H1 (cell line): ENCODE results near the gene FHL2. TPM values are rescaled to one million over a fixed set of nuclear protein-coding genes. Genes with fewer than 3 reads are reported as not detected.

Experiments
- CTCF ChIA-PET: fragments of 300-600 bp; sonication (Branson Sonifier 250); formaldehyde crosslinking; loops from one replicate; lab custom pipeline; 2021; ENCODE audit not compliant: partially characterized antibody; lab: Charles Lee
- POLR2A ChIA-PET: fragments of 300-600 bp; sonication (Branson Sonifier 250); formaldehyde crosslinking; loops from one replicate; lab custom pipeline; 2021; ENCODE audit warnings: inconsistent platforms; ENCODE audit not compliant: partially characterized antibody; lab: Charles Lee
- DNase-seq, 2 experiments: peaks; one replicate each; pipeline versions ENCODE4 v3.0.0 to v3.0.0-alpha.2; 2010 to 2022; ENCODE audit warnings: low spot score in 2 of 2, low read depth in 1 of 2, mixed read lengths in 1 of 2
- FAIRE-seq: peaks from 2 replicates; lab custom pipeline; 2011; peaks lifted over from hg19 to GRCh38; lab: Jason Lieb, UNC
- H2AFZ ChIP-seq: 2 replicates; pipeline ENCODE4 v1.8.1; 2012; ENCODE audit warnings: low read length, inconsistent platforms
- H2AK5ac ChIP-seq: 2 replicates; pipeline ENCODE4 v1.6.1; 2013; ENCODE audit warnings: low read depth, low read length
- H2BK120ac ChIP-seq: replicated peaks from 2 replicates; pipeline ENCODE3; 2013; ENCODE audit warnings: low read depth, low read length, inconsistent platforms
- H2BK12ac ChIP-seq: 2 replicates; pipeline ENCODE4 v1.6.1; 2013; ENCODE audit warnings: low read depth, low read length
- H2BK15ac ChIP-seq: 2 replicates; pipeline ENCODE4 v1.6.1; 2013; ENCODE audit warnings: low read length
- H2BK20ac ChIP-seq: 2 replicates; pipeline ENCODE4 v1.6.1; 2013; ENCODE audit warnings: low read length
- H2BK5ac ChIP-seq: 2 replicates; pipeline ENCODE4 v1.6.1; 2013; ENCODE audit warnings: low read depth, low read length
- H3K14ac ChIP-seq: 2 replicates; pipeline ENCODE4 v1.6.1; 2013; ENCODE audit warnings: inconsistent platforms; ENCODE audit not compliant: insufficient read length
- H3K18ac ChIP-seq: 2 replicates; pipeline ENCODE4 v1.6.1; 2013; ENCODE audit warnings: low read length; ENCODE audit errors: extremely low read depth
- H3K23ac ChIP-seq: 2 replicates; pipeline ENCODE4 v1.6.1; 2013; ENCODE audit warnings: inconsistent platforms; ENCODE audit not compliant: insufficient read length
- H3K23me2 ChIP-seq: 2 replicates; pipeline ENCODE4 v1.6.1; 2013; ENCODE audit warnings: low read depth, low read length
- H3K27ac ChIP-seq: 2 replicates; pipeline ENCODE4 v1.6.1; 2011; ENCODE audit warnings: low read depth, low read length, inconsistent platforms
- H3K27me3 ChIP-seq, 4 experiments: replicated peaks in 1 of 4; 1 replicate in 1 of 4; 2 replicates in 3 of 4; pipeline versions ENCODE4 v1.6.1 to v1.8.1; 2011 to 2013; ENCODE audit warnings: low read length in 3 of 4, mild to moderate bottlenecking in 3 of 4, inconsistent platforms in 2 of 4, mixed read lengths in 2 of 4, moderate library complexity in 1 of 4; ENCODE audit not compliant: control insufficient read depth in 3 of 4, insufficient read depth in 3 of 4; ENCODE audit errors: extremely low read depth in 1 of 4
- H3K36me3 ChIP-seq, 4 experiments: 2 replicates each; pipeline versions ENCODE4 v1.6.1 to v1.8.1; 2011 to 2013; ENCODE audit warnings: mild to moderate bottlenecking in 4 of 4, low read length in 3 of 4, moderate library complexity in 2 of 4, control low read depth in 1 of 4, inconsistent platforms in 1 of 4; ENCODE audit not compliant: insufficient read depth in 4 of 4, control insufficient read depth in 2 of 4
- H3K4ac ChIP-seq: replicated peaks from 2 replicates; pipeline ENCODE3; 2013; ENCODE audit warnings: low read length, low read depth, mixed read lengths, inconsistent platforms; ENCODE audit not compliant: insufficient read length
- H3K4me1 ChIP-seq, 4 experiments: replicated peaks in 1 of 4; 1 replicate in 1 of 4; 2 replicates in 3 of 4; pipeline versions ENCODE4 v1.6.1 to v1.8.1; 2011 to 2013; ENCODE audit warnings: low read length in 3 of 4, inconsistent platforms in 2 of 4, mixed read lengths in 1 of 4; ENCODE audit not compliant: insufficient read depth in 4 of 4, control insufficient read depth in 3 of 4
- H3K4me2 ChIP-seq, 2 experiments: 2 replicates each; pipeline versions ENCODE4 v1.6.1 to v1.8.1; 2011 to 2013; ENCODE audit warnings: low read depth in 2 of 2, low read length in 2 of 2, control low read depth in 1 of 2, inconsistent platforms in 1 of 2, mild to moderate bottlenecking in 1 of 2; ENCODE audit not compliant: insufficient read depth in 1 of 2
- H3K4me3 ChIP-seq, 4 experiments: fragments of 200-600, 300-600 bp in 1 of 4; sonication (generic), shearing (Covaris generic), sonication (Bioruptor Twin) in 1 of 4; 2 replicates each; pipeline versions ENCODE4 v1.5.1 to v1.8.1; 2011 to 2016; ENCODE audit warnings: low read length in 4 of 4, low read depth in 3 of 4, control low read depth in 2 of 4, inconsistent platforms in 2 of 4, mild to moderate bottlenecking in 2 of 4, mixed read lengths in 1 of 4, moderate library complexity in 1 of 4; ENCODE audit not compliant: insufficient read depth in 2 of 4; ENCODE audit errors: extremely low read depth in 1 of 4
- H3K56ac ChIP-seq: replicated peaks from 2 replicates; pipeline ENCODE3; 2013; ENCODE audit warnings: low read depth, mild to moderate bottlenecking, mixed read lengths, low read length, inconsistent platforms; ENCODE audit not compliant: insufficient read length
- H3K79me1 ChIP-seq: 2 replicates; pipeline ENCODE4 v1.6.1; 2013; ENCODE audit warnings: low read depth, low read length, control low read depth
- H3K79me2 ChIP-seq, 2 experiments: 2 replicates each; pipeline versions ENCODE4 v1.6.1 to v1.8.1; 2012 to 2013; ENCODE audit warnings: low read length in 2 of 2, mild to moderate bottlenecking in 2 of 2, inconsistent platforms in 1 of 2; ENCODE audit not compliant: insufficient read depth in 2 of 2, control insufficient read depth in 1 of 2
- H3K9ac ChIP-seq, 4 experiments: replicated peaks in 1 of 4; 1 replicate in 1 of 4; 2 replicates in 3 of 4; pipeline versions ENCODE4 v1.6.1 to v1.8.1; 2011 to 2013; ENCODE audit warnings: low read depth in 3 of 4, low read length in 3 of 4, control low read depth in 2 of 4, mild to moderate bottlenecking in 2 of 4, moderate library complexity in 2 of 4, inconsistent platforms in 1 of 4; ENCODE audit errors: extremely low read depth in 1 of 4
- H3K9me3 ChIP-seq, 2 experiments: 2 replicates each; pipeline versions ENCODE4 v1.6.1 to v1.8.1; 2012 to 2013; ENCODE audit warnings: mild to moderate bottlenecking in 2 of 2, moderate library complexity in 2 of 2, control low read depth in 1 of 2, inconsistent platforms in 1 of 2, low read depth in 1 of 2, low read length in 1 of 2, mixed read lengths in 1 of 2; ENCODE audit not compliant: insufficient read depth in 2 of 2
- H4K20me1 ChIP-seq, 2 experiments: replicated peaks in 1 of 2; 2 replicates each; pipeline versions ENCODE3 to v1.8.1; 2011 to 2013; ENCODE audit warnings: inconsistent platforms in 2 of 2, low read length in 2 of 2, mild to moderate bottlenecking in 1 of 2; ENCODE audit not compliant: insufficient read depth in 2 of 2, control insufficient read depth in 1 of 2
- H4K5ac ChIP-seq: 2 replicates; pipeline ENCODE4 v1.6.1; 2013; ENCODE audit warnings: low read length, low read depth, mixed read lengths, inconsistent platforms; ENCODE audit not compliant: insufficient read length
- H4K8ac ChIP-seq: 2 replicates; pipeline ENCODE4 v1.8.0; 2013; ENCODE audit warnings: mild to moderate bottlenecking, moderate library complexity, low read length, inconsistent platforms; ENCODE audit not compliant: insufficient read depth; ENCODE audit errors: extremely low read depth
- H4K91ac ChIP-seq: replicated peaks from 2 replicates; pipeline ENCODE3; 2013; ENCODE audit warnings: low read length, mixed read lengths, inconsistent platforms; ENCODE audit not compliant: insufficient read length
- ASH2L ChIP-seq: fragments of 200-600, 300-600 bp; sonication (generic); IDR thresholded peaks from one replicate; pipeline ENCODE4 v1.7.1; 2017; ENCODE audit warnings: low read length
- CBX8 ChIP-seq: fragments of 300-800, 300-1000 bp; sonication (generic); IDR thresholded peaks from 2 replicates; pipeline ENCODE4 v1.7.1; 2016; ENCODE audit warnings: low read depth, low read length, borderline replicate concordance
- CTCF ChIP-seq, 3 experiments: IDR thresholded peaks; 1 replicate in 2 of 3; 2 replicates in 1 of 3; pipeline versions ENCODE4 v1.5.1 to v1.6.1; 2011; ENCODE audit warnings: low read length in 3 of 3, mild to moderate bottlenecking in 3 of 3, inconsistent platforms in 2 of 3, low read depth in 1 of 3, moderate library complexity in 1 of 3; ENCODE audit not compliant: insufficient read depth in 1 of 3; ENCODE audit errors: control extremely low read depth in 1 of 3
- FOSL1 ChIP-seq: IDR thresholded peaks from 2 replicates; pipeline ENCODE4 v1.6.1; 2011; ENCODE audit warnings: mild to moderate bottlenecking, low read depth, low read length, moderate library complexity; ENCODE audit not compliant: insufficient read depth
- MAFK ChIP-seq: IDR thresholded peaks from 2 replicates; pipeline ENCODE4 v1.6.1; 2012; ENCODE audit warnings: low read depth, mild to moderate bottlenecking, improper control_type of control experiment, low read length
- RAD21 ChIP-seq, 2 experiments: IDR thresholded peaks in 1 of 2; conservative IDR thresholded peaks in 1 of 2; 2 replicates each; pipeline ENCODE4 v1.6.1; 2011; ENCODE audit warnings: low read depth in 2 of 2, low read length in 2 of 2, improper control_type of control experiment in 1 of 2, inconsistent platforms in 1 of 2, mild to moderate bottlenecking in 1 of 2, moderate library complexity in 1 of 2
- SAP30 ChIP-seq: fragments of 300-600 bp; sonication (generic); IDR thresholded peaks from 2 replicates; pipeline ENCODE4 v1.7.1; 2012; ENCODE audit warnings: low read length, moderate library complexity, mild to moderate bottlenecking, inconsistent platforms; ENCODE audit not compliant: insufficient read depth, insufficient replicate concordance
- SP4 ChIP-seq: IDR thresholded peaks from 2 replicates; pipeline ENCODE4 v1.6.1; 2012; ENCODE audit warnings: low read length, inconsistent platforms
- SUZ12 ChIP-seq: fragments of 200-600 bp; sonication (generic); IDR thresholded peaks from 2 replicates; pipeline ENCODE4 v1.6.1; 2012; ENCODE audit warnings: mild to moderate bottlenecking, inconsistent platforms, low read length, moderate library complexity, mixed read lengths
- TAF1 ChIP-seq: IDR thresholded peaks from 2 replicates; pipeline ENCODE4 v1.6.1; 2011; ENCODE audit warnings: mild to moderate bottlenecking, low read depth, low read length
- ZNF274 ChIP-seq: IDR thresholded peaks from 2 replicates; pipeline ENCODE4 v1.7.0; 2012; ENCODE audit warnings: low read length, borderline replicate concordance; ENCODE audit errors: extremely low read depth
- WGBS, 2 experiments: shearing (Covaris generic) in 1 of 2; methylation state at CpG; one replicate each; pipeline versions ENCODE4 v1.1.6 to v1.1.7; 2013 to 2015; ENCODE audit warnings: low lambda C conversion rate in 2 of 2, mixed read lengths in 2 of 2, inconsistent platforms in 1 of 2, low coverage in 1 of 2, missing lambda C conversion rate in 1 of 2; ENCODE audit not compliant: insufficient replicate concordance in 2 of 2, insufficient coverage in 1 of 2, insufficient read length in 1 of 2; ENCODE audit errors: extremely low coverage in 1 of 2, missing lambda C conversion rate in 1 of 2; 5-methylcytosine and 5-hydroxymethylcytosine counted together
- polyA plus RNA-seq, 7 experiments: library from polyadenylated mRNA; depleted of rRNA in 3 of 7; stranded (reverse) in 5 of 7; unstranded in 2 of 7; fragments of >200 nt in 5 of 7; fragments of 200-250 nt in 2 of 7; gene quantifications; 1 replicate in 5 of 7; 2 replicates in 1 of 7; 4 replicates in 1 of 7; pipeline versions ENCODE4 v1.2.1 to v1.2.3, GENCODE V29; 2011 to 2013; ENCODE audit warnings: missing spikeins in 2 of 7, mixed read lengths in 2 of 7
- total RNA-seq: library from RNA; stranded (reverse); fragmentation: NEBNext Ultra II Directional; extraction: Animal tissue kit (Norgen Biotek cat#: 25700); gene quantifications from 2 replicates; pipeline ENCODE4 v1.2.1, GENCODE V29; 2021

Gene FHL2
- total and polyA plus RNA-seq, 2 of the 8 experiments (the other 6 are each of a cell fraction or from before 2014, with no cell fraction given): 33.2 to 64.3 TPM

DNA sequence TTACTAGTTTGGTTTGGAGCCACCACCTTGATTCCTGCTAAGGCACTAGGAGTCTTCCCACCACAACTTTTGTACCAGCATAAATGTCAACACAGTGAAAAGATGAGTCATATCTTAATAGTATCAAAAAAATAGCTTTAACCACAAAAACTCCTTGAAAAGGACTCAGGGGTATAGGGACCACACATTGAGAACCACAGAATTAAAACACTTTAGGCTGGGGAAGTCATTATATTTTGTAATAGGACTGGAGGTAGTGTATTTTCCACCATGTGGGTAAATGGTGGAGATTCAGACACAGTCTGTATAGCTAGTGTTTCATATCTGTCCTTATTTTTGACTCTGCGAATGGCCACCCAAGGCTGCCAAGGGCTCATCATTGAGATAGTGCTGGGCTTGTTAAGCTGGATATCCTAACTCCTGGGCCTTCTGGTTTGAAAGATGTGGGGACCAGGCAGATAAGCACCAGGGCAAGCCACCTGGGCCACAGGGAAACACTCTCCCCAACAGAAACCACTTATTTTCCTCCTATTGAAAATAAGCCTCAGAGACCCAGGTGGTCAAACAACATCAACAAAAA is 19.1 kb upstream of the FHL2 start:
- Histone ChIP-seq H3K27me3 (no peaks in the 10 kb centered on the region), H2BK20ac (no peak overlapping the region), H3K4me2 (no peak overlapping the region), H3K79me1 (no peaks in the 10 kb centered on the region), H4K5ac (no peak overlapping the region), H4K8ac (no peak overlapping the region), H4K91ac (no peak overlapping the region), H3K79me2 (no peaks in the 10 kb centered on the region), H3K36me3 (no peaks in the 10 kb centered on the region; a peak in 1 of 8 replicates), H3K4me3 (no peak overlapping the region), H2BK120ac (no peak overlapping the region), H3K4ac (no peak overlapping the region), H3K23me2 (no peaks in the 10 kb centered on the region), H2BK15ac (no peak overlapping the region), H2BK5ac (no peak overlapping the region), H2BK12ac (no peak overlapping the region), H3K27ac (no peak overlapping the region), H3K14ac (no peak overlapping the region), H3K4me1 (no peaks in the 10 kb centered on the region), H2AFZ (no peak overlapping the region), H3K18ac (no peak overlapping the region), H3K9me3 (0 out of 4 replicates have a peak, but pooled peaks cover 0 to 3% of the 10 kb centered on the region in 2 experiments), H3K9ac (no peak overlapping the region), H3K56ac (no peak overlapping the region), H2AK5ac (no peak overlapping the region), H3K23ac (no peak overlapping the region), H4K20me1 (no peaks in the 10 kb centered on the region)
- FAIRE-seq: no peak
- DNase-seq: no peak
- ChIA-PET CTCF (interaction anchor here (0.6 to 1.3 kb wide), 5 partner anchors 10 to 131 kb away, joined by 3 read pairs; no protein-coding TSS in a partner anchor), POLR2A (no interaction called here)
- 100% methylated on average over 1 of the region's 1 CpG; no CpG with 5 or more reads in 1 of the 2 experiments for WGBS, 2 experiments
- TF ChIP-seq SP4: no peak
- TF ChIP-seq SUZ12: no peak
- no peak for TF ChIP-seq FOSL1
- no peak for TF ChIP-seq CBX8
- TF ChIP-seq ZNF274: no peak
- no peak for TF ChIP-seq ASH2L
- no peak for TF ChIP-seq SAP30
- TF ChIP-seq CTCF (IDR thresholded peaks at IDR 0.05; ENCODE audit: control extremely low read depth in 1 of 3, insufficient read depth in 1 of 3, low read depth in 1 of 3, low read length in 3 of 3): no peak
- TF ChIP-seq MAFK: no peak
- no peak for TF ChIP-seq RAD21 (IDR thresholded peaks at IDR 0.05 in 1 of 2, conservative IDR thresholded peaks at IDR 0.05 in 1 of 2; ENCODE audit: low read depth in 2 of 2, low read length in 2 of 2)
- no peak for TF ChIP-seq TAF1
